ENCODE data around the gene GNA14.
A peak's percentile ranks its signal among the peaks of the same experiment; 100 is the strongest.
"Not testable (repeated sequence)": the region's sequence is repeated elsewhere in the genome, so short reads cannot be mapped to it uniquely, and the experiment has no call there.

Gene GNA14

DNA sequence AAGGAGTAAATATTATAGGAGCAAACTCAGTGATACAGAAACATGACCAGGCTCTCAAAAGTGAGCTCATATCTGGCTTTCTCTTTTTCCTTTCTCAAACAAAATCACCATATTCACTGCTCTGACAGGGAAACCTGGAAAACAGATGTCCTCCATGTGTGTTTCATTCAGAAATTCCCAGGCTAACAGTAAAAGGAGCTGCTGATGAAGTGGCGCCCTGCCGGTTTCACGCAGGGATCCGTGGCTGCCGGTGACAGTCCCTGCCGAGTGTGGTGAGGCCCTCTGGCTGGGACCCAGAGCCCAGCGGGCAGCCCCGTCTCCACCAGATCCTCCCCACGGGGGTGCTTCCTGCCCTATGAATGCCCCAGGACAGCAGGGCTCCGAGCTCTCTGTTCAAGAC, 208.1 kb downstream of the GNA14 start:
- DNase-seq: no peak

GRCh38 chr9:77438653-77439052, 209.5 kb downstream of the GNA14 start:
- no peak for DNase-seq

DNA sequence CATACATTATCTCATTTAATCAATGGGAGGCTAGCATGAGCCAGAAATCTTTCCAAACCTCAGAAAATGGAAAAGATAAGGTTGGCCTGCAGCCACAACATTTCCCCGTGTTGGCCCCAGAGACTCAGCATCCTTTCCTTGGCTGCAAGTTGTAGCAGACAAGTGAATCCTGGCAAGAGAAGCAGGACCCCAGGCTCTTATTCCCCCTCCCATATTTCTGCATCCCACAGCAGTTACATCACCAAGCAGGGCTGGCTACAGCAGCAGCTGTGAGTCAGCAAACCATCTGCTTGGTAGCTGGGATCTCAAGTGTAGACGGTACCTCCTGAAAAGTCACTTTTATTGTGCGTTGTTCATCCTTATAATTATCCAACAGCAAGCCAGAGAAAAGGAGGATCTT, 212.4 kb downstream of the GNA14 start:
- DNase-seq: no peak

- no peak for DNase-seq
These were observed 212.8 kb downstream of the GNA14 start for GRCh38 chr9:77435277-77435676.

- DNase-seq: peak; percentile 35
These were observed 214.3 kb downstream of the GNA14 start for GRCh38 chr9:77433675-77434445.

DNA sequence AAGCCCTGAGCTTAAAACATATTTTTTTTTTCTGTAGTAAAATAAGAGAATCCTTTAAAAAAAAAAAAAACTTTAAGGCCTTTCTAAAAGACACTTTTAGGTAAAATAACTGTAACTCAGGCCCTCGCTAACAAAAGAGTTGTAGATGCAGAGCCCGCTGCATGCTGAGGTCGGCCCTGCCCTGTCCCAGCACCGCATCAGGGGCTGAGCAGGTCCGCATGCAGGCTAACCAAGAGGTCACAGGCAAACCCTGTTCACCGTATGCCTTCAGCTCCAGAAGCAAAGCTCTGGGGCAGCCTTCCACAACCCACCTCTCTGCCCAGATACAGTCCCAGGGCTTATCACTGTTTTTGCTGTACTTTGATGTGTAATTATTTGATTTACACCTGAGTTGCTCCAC, 216.1 kb downstream of the GNA14 start:
- DNase-seq: no peak

GRCh38 chr9:77429928-77430327, 218.2 kb downstream of the GNA14 start:
- no peak for DNase-seq

DNA sequence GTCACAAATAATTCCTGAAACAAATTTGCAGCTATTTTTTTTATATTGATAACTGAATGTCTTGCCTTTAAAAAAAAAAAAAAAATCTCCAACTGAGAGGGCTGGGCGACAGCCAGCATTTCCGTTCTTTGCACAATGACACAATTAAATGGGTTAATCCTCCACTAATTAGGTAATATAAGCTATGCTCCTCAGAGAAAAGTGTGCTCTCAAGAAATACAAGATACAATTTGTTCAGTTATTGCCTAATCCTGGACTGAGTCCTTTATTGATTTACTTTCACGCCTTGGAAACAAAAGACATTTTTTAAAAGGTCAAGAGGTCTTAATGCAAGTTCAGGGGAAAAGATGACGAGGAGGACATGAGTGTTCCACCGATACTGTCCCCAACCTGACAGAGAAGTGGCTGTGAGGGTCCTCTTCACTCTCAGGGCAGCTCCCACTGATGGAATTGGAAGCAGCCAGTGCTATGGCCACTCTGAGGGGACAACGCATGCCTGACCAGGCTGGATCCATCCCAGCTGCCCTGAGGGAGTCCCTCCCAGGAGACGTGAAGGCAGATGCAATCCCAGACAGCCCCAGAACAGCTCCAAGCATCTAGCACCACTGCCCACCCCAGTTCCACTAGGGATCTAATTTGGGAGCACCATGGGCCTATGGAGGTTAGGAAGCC, 220.7 kb downstream of the GNA14 start:
- DNase-seq: no peak

- DNase-seq: no peak
These were observed 221.4 kb downstream of the GNA14 start for GRCh38 chr9:77426712-77427111.

- no peak for DNase-seq
These were observed 223.1 kb downstream of the GNA14 start for GRCh38 chr9:77424993-77425392.

DNA sequence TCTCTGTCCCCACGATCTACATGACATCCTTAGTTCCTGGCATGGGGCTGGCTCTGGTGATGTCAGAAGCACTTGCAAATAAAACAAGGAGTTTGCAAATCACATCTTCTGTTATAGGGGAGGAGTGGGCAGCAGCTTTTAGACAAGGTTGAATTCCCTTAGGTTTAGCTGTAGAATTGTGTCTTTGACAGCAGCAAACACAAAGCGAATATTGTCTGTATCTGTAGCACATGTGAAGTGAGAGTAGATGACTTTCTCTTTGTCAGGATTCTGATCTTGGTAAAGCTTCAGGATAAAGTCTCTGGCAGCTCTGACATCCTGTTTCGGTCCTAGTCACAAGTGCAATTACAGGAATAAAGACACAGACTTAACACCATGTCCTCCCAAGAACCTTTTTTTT, 224.3 kb downstream of the GNA14 start:
- no peak for DNase-seq

- no peak for DNase-seq
These were observed 225.2 kb downstream of the GNA14 start for GRCh38 chr9:77422969-77423368.

DNA sequence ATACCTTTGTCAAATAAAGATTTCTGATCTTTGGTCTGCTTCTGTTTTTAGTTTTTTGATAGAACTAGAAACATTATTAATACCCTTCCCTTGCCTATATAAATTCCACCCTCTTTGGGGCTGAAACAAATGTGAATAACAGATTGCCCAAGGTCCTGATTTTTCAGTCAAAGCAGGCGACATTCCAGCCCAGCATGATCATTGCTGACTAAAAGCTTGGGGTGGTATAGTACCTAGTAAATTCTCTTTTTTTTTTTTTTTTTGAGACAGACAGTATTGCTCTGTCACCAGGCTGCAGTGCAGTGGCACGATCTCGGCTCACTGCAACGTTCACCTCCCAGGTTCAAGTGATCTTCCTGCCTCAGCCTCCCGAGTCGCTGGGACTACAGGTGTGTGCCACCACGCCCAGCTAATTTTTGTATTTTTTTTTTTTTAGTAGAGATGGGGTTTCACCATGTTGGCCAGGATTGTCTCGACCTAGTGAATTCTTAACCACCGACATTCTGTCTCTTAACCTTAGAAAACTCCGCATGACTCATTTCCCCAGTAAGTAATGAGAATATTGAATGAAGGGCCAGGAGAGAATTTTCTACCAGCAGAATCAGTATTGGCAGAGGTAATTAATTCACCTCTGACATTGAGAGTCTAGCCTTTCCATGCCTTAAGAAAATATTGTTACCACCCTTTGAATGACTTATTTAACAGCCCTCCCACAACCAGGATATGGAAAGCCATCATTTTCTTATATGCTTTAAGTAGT, 226.4 kb downstream of the GNA14 start:
- no peak for DNase-seq

DNA sequence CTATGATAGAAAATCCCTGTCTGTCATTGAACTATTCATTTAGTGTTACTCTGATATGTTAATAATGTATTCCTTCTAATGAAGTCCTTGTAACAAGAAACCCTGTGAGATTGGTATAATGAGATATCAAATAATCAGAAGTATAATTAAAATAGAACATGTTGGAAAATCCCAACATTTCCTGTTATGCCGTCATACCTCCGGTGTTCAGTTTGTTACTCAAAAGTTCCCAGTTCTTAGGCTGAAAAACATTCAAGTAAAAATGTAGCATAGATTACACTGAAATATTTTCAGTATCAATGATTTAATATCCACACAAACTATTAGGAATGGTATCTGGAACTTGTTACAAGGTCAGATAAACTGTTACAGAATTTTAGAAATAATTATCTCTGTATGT, 227.5 kb downstream of the GNA14 start:
- DNase-seq: no peak

GRCh38 chr9:77418226-77418625, 229.9 kb downstream of the GNA14 start:
- no peak for DNase-seq

GRCh38 chr9:77417566-77417965, 230.6 kb downstream of the GNA14 start:
- no peak for DNase-seq

- not testable (repeated sequence) for DNase-seq
These were observed 239.6 kb downstream of the GNA14 start for GRCh38 chr9:77408521-77408920.

- no peak for DNase-seq
These were observed 244.9 kb downstream of the GNA14 start for GRCh38 chr9:77403239-77403638.

DNA sequence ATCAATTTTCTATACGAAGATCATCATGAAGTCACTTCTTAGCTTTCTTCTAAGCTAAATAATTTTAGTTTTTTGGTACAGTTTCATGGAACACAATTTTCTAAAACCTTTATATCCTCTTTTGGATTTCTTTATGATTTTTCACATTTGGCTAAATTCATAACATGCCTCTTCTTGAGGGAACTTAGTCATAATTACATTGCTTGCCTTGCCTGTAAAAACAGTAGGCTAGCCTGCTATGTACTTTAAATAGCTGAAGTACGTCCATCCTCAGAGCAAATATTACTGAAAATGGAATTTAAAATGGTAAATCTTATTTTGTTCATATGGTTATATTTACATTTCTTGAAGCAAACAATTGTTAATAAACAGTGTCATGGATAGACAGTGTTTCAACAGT, 245.8 kb downstream of the GNA14 start:
- DNase-seq: no peak

DNA sequence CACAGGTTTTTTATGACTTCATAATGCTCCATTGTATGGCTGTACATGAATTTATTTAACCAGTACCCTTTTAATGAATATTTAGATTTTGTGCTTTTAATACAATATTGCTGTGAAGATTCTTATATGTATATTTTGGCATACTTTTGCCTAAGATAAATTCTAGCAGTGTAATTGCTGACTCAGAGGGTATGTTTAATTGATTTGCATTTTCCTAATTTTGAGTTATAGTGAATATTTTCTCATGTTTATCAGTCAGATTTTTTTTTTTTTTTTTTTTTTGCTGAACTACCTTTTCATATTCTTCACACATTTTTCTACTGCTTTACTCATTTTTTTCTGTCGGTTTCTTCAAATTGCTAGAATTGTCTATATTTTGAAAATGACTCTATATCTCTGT, 248.2 kb downstream of the GNA14 start:
- DNase-seq: no peak

- not testable (repeated sequence) for DNase-seq
These were observed 249.5 kb downstream of the GNA14 start for GRCh38 chr9:77398581-77398980.

- no peak for DNase-seq
These were observed 255.8 kb downstream of the GNA14 start for GRCh38 chr9:77392328-77392727.

DNA sequence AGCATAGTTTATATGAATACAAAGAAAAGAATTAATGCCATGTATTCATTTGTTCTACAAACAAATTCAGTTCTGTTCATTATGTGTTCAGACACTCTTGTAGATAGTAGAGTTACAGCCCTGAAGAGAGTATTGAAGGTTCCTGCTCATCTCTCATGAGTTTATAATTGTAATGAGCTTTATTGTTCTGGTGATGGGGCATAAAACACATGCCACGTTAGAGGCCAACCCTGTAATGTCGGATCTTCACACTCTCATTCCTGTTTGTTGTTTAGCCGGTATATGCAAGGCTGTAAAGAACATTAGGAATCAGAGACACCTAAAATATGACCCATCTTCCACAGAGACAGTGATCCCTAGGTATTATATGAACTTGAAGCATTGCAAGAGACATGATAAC, 256.3 kb downstream of the GNA14 start:
- no peak for DNase-seq

GRCh38 chr9:77386187-77386586, 261.9 kb downstream of the GNA14 start:
- DNase-seq: no peak
